Heart left ventricle (tissue), 16 donors: ENCODE measurements around the gene GIT2. TPM values are rescaled to one million over a fixed set of nuclear protein-coding genes. Genes with fewer than 3 reads are reported as not detected.
A peak's percentile ranks its signal among the peaks of the same experiment; 100 is the strongest.

Experiments
- ATAC-seq, 4 donors: fragments of 200-7000 bp; cut with Tn5 transposase; one replicate each; pipeline ENCODE4 v1.9.1; 2020 to 2022; ENCODE audit warnings: moderate library complexity in 4 of 4, mild to moderate bottlenecking in 3 of 4, moderate number of reproducible peaks in 1 of 4
- DNase-seq, 5 donors: peaks; one replicate each; pipeline ENCODE4 v3.0.0-alpha.2; 2020
- H3K27ac ChIP-seq, 12 donors: fragments of 200-600 bp; sonication (generic) in 4 of 12; one replicate each; pipeline versions ENCODE4 v1.5.0 to v1.8.0; 2016 to 2022; ENCODE audit warnings: mild to moderate bottlenecking in 2 of 12
- H3K27me3 ChIP-seq, 9 donors: fragments of 200-600 bp; sonication (generic) in 2 of 9; one replicate each; pipeline versions ENCODE4 v1.5.1 to v1.8.0; 2016 to 2022; ENCODE audit warnings: mild to moderate bottlenecking in 3 of 9
- H3K36me3 ChIP-seq, 9 donors: fragments of 200-600 bp; sonication (generic) in 2 of 9; one replicate each; pipeline versions ENCODE4 v1.5.0 to v1.8.0; 2018 to 2022; ENCODE audit warnings: mild to moderate bottlenecking in 2 of 9
- H3K4me1 ChIP-seq, 12 donors: fragments of 200-600 bp; sonication (generic) in 4 of 12; one replicate each; pipeline versions ENCODE4 v1.5.0 to v1.8.0; 2016 to 2022; ENCODE audit warnings: mild to moderate bottlenecking in 3 of 12
- H3K4me3 ChIP-seq, 12 donors: fragments of 200-600 bp; sonication (generic) in 4 of 12; one replicate each; pipeline versions ENCODE4 v1.5.0 to v1.8.0; 2017 to 2022; ENCODE audit warnings: mild to moderate bottlenecking in 9 of 12, moderate library complexity in 4 of 12
- H3K9me3 ChIP-seq, 12 donors: fragments of 200-600 bp; sonication (generic) in 4 of 12; one replicate each; pipeline versions ENCODE4 v1.5.0 to v1.8.0; 2016 to 2022; ENCODE audit warnings: mild to moderate bottlenecking in 1 of 12
- POLR2A ChIP-seq, 2 donors: fragments of 450-650 bp; IDR thresholded peaks; one replicate each; pipeline ENCODE4 v1.6.1; 2017; ENCODE audit warnings: antibody characterized with exemption in 2 of 2, mild to moderate bottlenecking in 2 of 2, moderate library complexity in 2 of 2
- WGBS, 4 donors: extraction: QIAGEN DNeasy Blood & Tissue Kit in 2 of 4; methylation state at CpG; one replicate each; pipeline versions ENCODE4 v1.1.5 to v1.1.7; 2013 to 2018; 5-methylcytosine and 5-hydroxymethylcytosine counted together
- intact Hi-C, 10 donors: fragments of 100-400 bp; cut with DNase I; formaldehyde crosslinking; loops; one replicate each; pipeline versions ENCODE4 v1.11.1 to v1.14.2; 2022
- polyA plus RNA-seq, 2 donors: library from polyadenylated mRNA; stranded (reverse); fragments of 200-250 nt; gene quantifications; one replicate each; pipeline ENCODE4 v1.2.3, GENCODE V29; 2013
- total RNA-seq, 9 donors: library from RNA; depleted of rRNA in 2 of 9; stranded (reverse); fragments of >200 nt in 2 of 9; fragmentation: NEBNext Ultra II Directional in 3 of 9; extraction: Animal tissue kit (Norgen Biotek cat#: 25700) in 3 of 9; gene quantifications; one replicate each; pipeline versions ENCODE4 v1.1.0 to v1.2.4, GENCODE V29; 2016 to 2023
- TF ChIP-seq, protein P1 (sequence below), 12 donors: fragments of 200-600 bp; sonication (generic) in 4 of 12; IDR thresholded peaks; one replicate each; pipeline versions ENCODE4 v1.5.0 to v1.8.0; 2018 to 2022; ENCODE audit warnings: antibody characterized with exemption in 12 of 12, mild to moderate bottlenecking in 5 of 12
- donor health status: ischemic (EF 13 %, LVEDD 7.1; RV severe dilation, severe dysfunction).
- donor health status: healthy with polysubstance abuse.
- donor health status: DM: no; HTN: yes; CAD: no.
- donor health status: DM: no; HTN: no; CAD: no.
- donor health status: ischemic (EF 25% LVEDD 6.9; RV normal size, moderate dysfunction).
- donor health status: ischemic (EF 25% LVEDD 5.7; RV mildly dilated, moderate dysfunction).
- donor health status: healthy.
- donor health status: DM: yes; HTN: yes; CAD: no.
- donor health status: ischemic (EF 35%, LVEDD 5.7; RV mildly dilated, moderate dysfunction).
- donor health status: nonischemic (EF 11% LVEDD 7.7; RV severe dilation, severe dysfunction).
- donor health status: DM: yes; HTN: yes; CAD: no.
- donor health status: PGD.
- donor health status: ischemic (EF 29% LVEDD 5.4; RV normal size, mild dysfunction).
- donor health status: nonischemic (EF 23%, LVEDD 6.1; RV moderate dilation, normal function).

The GIT2 gene
- total and polyA plus RNA-seq, 11 donors: 17.4 to 56.7 (median 36.2) TPM

DNA sequence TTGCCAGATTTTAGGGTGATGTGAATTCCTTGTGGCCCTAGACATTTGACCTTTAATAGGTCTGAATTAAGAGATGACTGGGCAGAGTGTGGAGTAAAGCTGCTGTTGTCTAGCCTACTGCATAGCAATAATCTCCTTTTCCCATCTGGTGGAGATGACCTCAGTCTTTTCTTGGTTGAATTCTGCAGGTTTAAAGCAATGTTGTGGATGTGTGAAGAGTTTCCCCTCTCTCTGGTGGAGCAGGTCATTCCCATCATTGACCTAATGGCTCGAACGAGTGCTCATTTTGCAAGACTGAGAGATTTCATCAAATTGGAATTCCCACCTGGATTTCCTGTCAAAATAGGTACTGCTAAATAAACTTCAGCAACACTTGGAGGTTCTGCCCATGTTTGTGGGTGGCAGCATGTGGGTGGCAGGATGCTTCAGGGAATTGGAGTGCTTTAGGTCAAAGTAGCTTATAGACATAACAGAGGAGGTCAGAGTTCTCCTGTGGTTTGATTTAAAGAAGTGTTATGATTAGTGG is 33.2 kb upstream of the GIT2 start:
- WGBS, 4 donors: 79 to 95% (median 88%) methylated on average over 2 of the region's 2 CpGs
- peaks cover 0 to 7% (median 5%) of the 10 kb centered on the region in 12 donors for H3K4me1 ChIP-seq
- DNase-seq: no peak
- H3K27me3 ChIP-seq: no peaks in the 10 kb centered on the region
- no peaks in the 10 kb centered on the region for H3K9me3 ChIP-seq
- no peak overlapping the region for H3K27ac ChIP-seq
- no peak for ATAC-seq
- H3K36me3 ChIP-seq: peaks cover 0 to 97% (median 82%) of the 10 kb centered on the region in 9 donors
- no peak overlapping the region for H3K4me3 ChIP-seq
- intact Hi-C loops: no loop called here
- TF ChIP-seq, protein P1, sequence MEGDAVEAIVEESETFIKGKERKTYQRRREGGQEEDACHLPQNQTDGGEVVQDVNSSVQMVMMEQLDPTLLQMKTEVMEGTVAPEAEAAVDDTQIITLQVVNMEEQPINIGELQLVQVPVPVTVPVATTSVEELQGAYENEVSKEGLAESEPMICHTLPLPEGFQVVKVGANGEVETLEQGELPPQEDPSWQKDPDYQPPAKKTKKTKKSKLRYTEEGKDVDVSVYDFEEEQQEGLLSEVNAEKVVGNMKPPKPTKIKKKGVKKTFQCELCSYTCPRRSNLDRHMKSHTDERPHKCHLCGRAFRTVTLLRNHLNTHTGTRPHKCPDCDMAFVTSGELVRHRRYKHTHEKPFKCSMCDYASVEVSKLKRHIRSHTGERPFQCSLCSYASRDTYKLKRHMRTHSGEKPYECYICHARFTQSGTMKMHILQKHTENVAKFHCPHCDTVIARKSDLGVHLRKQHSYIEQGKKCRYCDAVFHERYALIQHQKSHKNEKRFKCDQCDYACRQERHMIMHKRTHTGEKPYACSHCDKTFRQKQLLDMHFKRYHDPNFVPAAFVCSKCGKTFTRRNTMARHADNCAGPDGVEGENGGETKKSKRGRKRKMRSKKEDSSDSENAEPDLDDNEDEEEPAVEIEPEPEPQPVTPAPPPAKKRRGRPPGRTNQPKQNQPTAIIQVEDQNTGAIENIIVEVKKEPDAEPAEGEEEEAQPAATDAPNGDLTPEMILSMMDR (IDR thresholded peaks at IDR 0.05): no peak
- TF ChIP-seq POLR2A (IDR thresholded peaks at IDR 0.05): no peak

DNA sequence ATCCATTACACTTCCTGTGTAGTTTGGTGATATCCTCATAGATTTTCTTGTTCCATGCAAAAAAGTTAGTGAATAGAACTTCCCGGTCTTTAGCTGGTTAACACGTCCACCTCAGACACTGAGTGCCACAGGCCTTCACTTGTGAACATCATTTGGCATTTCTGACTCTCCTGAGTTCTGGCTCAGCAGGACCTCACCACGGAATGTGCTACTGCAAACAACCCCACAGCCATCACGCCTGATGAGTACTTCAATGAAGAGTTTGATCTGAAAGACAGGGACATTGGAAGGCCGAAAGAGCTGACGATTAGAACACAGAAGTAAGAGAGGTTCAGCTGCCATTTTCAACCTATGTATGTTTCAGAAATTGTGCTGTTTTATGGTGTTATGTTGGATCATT is 32.2 kb upstream of the GIT2 start:
- Histone ChIP-seq H3K4me3 (no peak overlapping the region), H3K9me3 (no peaks in the 10 kb centered on the region), H3K36me3 (peaks cover 0 to 97% (median 72%) of the 10 kb centered on the region in 9 donors), H3K27me3 (no peaks in the 10 kb centered on the region), H3K4me1 (peaks cover 0 to 18% (median 15%) of the 10 kb centered on the region in 12 donors), H3K27ac (no peak overlapping the region)
- ATAC-seq: no peak
- intact Hi-C loops: no loop called here
- WGBS, 4 donors: 87 to 91% (median 89%) methylated on average over 6 of the region's 6 CpGs
- no peak for DNase-seq
- TF ChIP-seq, protein P1 (IDR thresholded peaks at IDR 0.05): no peak
- no peak for TF ChIP-seq POLR2A (IDR thresholded peaks at IDR 0.05)

- DNase-seq (no peak), ATAC-seq (no peak)
- TF ChIP-seq, protein P1 (IDR thresholded peaks at IDR 0.05): no peak
- intact Hi-C loops: no loop called here
- no peaks in the 10 kb centered on the region for H3K27me3 ChIP-seq
- peaks cover 0 to 29% (median 21%) of the 10 kb centered on the region in 12 donors for H3K4me1 ChIP-seq
- H3K4me3 ChIP-seq: no peak overlapping the region
- peaks cover 0 to 98% (median 60%) of the 10 kb centered on the region in 9 donors for H3K36me3 ChIP-seq
- 89 to 92% (median 90%) methylated on average over 2 of the region's 2 CpGs for WGBS, 4 donors
- no peaks in the 10 kb centered on the region for H3K9me3 ChIP-seq
- H3K27ac ChIP-seq: peak overlapping the region in 8 of 12 donors; percentile 10 to 63 (median 39)
These were observed 27.9 kb upstream of the GIT2 start for GRCh38 chr12:110024051-110024450.

GRCh38 chr12:110023059-110023980 is 27.2 kb upstream of the GIT2 start:
- WGBS, 4 donors: 63 to 77% (median 67%) methylated on average over 5 of the region's 5 CpGs
- intact Hi-C loops: no loop called here
- DNase-seq (no peak), ATAC-seq (peak in 2 of 4 donors; percentile 33 to 40)
- Histone ChIP-seq H3K27me3 (no peaks in the 10 kb centered on the region), H3K36me3 (peaks cover 0 to 98% (median 60%) of the 10 kb centered on the region in 9 donors), H3K4me1 (peaks cover 0 to 29% (median 21%) of the 10 kb centered on the region in 12 donors), H3K4me3 (no peak overlapping the region), H3K27ac (peak overlapping the region in 5 of 12 donors; percentile 6 to 39 (median 32)), H3K9me3 (no peaks in the 10 kb centered on the region)
- no peak for TF ChIP-seq POLR2A (IDR thresholded peaks at IDR 0.05)
- TF ChIP-seq, protein P1 (IDR thresholded peaks at IDR 0.05): no peak
